HT1080 (cell line): ENCODE data around the gene S100A4. TPM values are rescaled to one million over a fixed set of nuclear protein-coding genes. Genes with fewer than 3 reads are reported as not detected.

ENCODE experiments used
- DNase-seq: peaks from one replicate; pipeline ENCODE4 v3.0.0-alpha.2; 2015; ENCODE audit warnings: low read depth
- total RNA-seq: library from RNA; depleted of rRNA; stranded (reverse); fragments of >200 nt; shearing (Covaris generic); gene quantifications from 2 replicates; pipeline ENCODE4 v1.2.3, GENCODE V29; 2014

S100A4 gene
- total RNA-seq, 1 experiment from 2014 or later: 25.4 TPM

DNA sequence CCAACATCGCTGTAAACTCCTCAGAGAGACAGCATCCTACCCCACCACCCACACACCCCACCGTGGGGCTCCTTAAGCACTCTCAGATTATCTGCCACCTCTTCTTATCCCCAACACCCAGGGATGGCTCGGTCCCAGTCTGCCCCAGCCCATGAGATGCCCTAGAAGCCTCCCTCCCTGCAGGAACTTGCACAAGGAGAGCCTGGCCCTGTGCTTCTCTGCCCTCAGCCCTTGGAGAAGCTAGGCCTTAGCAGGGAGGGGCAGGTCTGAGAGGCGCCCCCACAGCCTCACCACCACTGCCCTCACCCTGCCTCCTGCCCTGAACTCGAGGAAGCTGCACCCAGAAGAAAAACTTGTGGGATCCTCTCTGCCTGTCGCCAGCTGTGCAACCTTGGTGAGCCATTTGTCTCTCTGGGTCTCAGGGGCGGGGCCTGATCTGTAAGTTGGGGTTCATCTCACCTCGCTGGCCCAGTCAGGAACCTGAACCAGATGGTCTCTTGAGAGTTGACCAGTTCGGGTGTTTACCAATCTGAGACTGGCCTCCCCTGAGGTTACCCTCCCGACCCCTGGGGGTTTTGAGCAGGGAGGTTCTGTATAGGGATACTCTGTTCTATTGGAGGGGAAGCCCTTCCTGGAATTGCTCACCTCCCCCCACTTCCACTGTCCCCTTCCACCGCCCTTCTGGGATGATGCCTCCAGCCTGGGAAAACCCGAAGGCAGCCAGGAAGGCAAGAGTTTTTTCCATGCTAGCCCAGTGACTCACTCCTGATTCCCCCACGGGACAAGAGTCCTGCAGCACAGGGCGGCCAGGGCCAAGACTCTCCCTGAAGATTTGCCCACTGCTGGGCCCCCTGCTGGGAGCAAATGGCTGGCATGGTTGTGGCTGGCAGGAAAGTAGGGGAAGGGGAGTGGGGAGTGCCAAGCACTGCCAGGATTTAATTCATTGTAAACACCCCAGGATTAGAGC, 3.4 kb upstream of the S100A4 start, which contains the start of gene S100A3:
S100A3 (minus strand) TSS at position 537 of the 967 bp plus-strand sequence. CDS start 773 bp downstream, outside the sequence.
- DNase-seq: peak; percentile 92

DNA sequence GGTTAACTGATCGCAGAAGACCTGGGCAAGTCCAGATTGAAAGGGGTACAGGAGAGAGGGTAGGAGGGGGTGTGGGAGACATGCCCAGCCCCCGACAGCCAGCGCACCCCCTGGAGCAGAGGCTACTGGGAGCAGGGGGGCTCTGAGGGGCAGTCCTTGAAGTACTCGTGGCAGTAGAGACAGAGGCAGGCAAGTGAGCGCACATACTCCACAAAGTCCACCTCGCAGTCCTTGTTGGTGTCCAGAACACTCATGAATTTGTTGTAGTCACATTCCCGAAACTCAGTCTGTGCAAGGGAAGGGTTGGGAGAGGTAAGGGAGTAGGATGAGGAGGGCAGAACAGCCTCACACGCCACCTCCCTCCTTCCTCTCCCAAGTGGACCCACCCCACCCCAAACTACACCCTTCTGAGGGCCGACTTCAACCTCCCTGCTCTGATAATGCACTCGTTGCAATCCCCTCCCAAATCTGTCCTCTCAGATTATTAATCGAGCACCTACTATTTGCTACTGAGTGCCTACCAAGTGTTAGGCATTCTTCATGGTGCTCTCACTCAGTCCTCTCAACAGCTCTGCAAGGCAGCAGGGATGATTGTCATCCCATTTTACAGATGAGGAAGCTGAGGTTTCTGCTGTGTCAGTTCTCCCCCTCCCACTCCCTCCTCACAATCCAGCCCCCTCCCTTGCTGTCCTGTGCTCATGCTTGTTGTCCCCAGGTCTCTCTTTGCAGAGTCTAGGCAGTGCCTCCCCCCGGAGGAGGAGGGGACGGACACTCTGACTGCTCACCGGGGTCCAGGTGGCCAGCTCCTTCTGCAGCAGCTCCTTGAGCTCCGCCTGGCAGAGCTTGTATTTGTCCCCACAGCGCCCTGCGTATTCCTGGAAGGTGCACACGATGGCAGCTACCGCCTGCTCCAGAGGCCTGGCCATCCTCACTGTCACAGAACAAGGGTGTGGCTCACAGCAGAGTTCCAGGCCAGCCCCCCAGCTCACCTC, 2.2 kb upstream of the S100A4 start:
- DNase-seq: no peak

DNA sequence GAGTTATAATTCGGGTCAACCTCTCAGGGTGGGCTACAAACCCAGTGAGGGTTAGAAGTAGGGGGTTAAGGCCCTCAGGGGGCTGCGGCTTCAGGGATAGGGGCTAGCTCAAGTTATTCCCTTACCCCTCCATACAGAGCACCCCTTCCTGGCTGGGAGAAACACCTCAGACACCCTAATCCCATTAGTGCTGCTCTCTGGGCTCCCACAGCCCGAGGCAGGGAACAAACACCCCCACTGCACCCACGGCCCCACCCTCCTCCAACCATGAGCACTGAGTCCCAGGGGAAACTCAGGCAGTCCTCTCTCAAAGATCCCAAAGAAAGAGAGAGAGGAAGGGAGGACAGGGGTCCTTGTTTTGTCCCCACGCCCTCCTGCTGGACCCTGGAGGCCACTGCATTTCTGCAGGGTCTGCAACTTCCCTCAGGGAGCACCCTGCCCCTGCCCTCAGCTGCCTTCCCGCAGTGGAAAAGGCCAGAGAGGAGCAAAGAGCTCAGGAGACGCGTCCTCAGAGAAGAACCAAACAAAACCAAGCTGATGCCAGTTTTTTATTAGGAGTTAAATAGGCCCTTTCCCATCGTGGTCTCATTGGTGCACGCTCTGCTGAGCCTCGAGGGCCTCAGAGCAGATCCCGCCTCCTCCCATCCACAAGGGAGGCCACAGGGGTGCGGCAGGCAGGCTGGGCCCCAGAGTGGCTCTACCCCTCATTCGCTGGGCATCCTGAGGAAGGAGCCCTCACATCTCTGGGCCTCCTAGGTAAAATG, 1.4 kb upstream of the S100A4 start:
- DNase-seq: no peak

- DNase-seq: no peak
Observed at GRCh38 chr1:153546371-153546770, 765 bp upstream of the S100A4 start.

DNA sequence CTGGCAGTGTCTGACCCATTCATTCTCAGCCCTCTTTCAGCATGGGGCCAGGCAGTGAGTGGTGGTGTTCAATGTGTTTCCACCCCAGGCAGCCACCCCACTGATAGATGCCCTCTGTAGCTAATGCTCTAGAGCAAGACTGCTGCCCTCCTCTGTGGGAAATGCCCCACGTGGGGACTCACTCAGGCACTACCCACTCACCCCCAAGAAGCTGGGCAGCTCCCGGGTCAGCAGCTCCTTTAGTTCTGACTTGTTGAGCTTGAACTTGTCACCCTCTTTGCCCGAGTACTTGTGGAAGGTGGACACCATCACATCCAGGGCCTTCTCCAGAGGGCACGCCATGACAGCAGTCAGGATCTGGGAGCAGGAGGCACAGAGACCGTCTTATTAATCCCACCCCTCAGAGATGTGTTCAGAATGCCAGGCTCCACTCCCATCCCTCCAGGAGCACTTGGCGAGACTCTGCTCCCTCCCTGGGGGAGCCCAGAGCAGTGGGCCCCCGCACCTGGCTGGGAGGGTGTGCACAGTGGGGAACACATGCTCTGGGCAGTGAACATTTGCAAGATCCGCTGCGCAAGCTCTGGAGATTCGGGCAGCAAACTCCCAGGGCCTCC, 1.0 kb downstream of the S100A4 start:
- no peak for DNase-seq

- no peak for DNase-seq
Observed at GRCh38 chr1:153543736-153544135, 1.9 kb downstream of the S100A4 start.

DNA sequence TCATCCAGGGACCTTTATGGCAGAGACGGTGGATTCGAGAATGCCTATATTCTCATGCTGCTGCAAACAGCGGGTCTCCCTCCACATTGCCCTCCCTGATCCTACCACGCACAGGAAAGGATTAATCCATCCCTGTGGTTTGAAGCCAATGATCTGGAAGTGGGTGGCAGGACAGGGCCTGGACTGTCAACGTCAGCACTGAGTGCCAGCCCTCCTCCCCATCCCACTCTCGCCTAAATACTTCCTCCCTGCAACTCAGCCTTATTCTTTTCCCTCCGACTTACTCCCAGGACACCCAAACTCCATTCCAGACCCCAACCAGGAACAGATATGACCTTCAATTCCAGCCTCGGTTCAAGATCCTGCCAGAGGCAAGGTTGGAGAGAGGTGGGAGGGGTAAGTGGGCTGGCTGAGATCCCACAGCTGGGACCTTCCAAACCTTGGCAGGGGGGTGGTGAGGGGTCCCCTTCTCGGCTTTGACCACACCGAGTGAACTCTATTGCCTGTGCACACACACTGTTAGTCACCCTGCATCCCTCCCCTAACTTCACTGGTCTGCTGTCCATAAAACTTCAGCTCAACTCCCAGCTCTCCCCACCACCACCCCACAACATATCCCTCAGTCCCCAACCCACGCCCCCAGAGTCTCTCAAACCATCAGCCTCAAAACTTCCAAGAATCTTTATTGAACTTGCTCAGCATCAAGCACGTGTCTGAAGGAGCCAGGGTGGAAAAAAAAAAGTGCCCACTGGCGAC, 2.5 kb downstream of the S100A4 start:
- no peak for DNase-seq

DNA sequence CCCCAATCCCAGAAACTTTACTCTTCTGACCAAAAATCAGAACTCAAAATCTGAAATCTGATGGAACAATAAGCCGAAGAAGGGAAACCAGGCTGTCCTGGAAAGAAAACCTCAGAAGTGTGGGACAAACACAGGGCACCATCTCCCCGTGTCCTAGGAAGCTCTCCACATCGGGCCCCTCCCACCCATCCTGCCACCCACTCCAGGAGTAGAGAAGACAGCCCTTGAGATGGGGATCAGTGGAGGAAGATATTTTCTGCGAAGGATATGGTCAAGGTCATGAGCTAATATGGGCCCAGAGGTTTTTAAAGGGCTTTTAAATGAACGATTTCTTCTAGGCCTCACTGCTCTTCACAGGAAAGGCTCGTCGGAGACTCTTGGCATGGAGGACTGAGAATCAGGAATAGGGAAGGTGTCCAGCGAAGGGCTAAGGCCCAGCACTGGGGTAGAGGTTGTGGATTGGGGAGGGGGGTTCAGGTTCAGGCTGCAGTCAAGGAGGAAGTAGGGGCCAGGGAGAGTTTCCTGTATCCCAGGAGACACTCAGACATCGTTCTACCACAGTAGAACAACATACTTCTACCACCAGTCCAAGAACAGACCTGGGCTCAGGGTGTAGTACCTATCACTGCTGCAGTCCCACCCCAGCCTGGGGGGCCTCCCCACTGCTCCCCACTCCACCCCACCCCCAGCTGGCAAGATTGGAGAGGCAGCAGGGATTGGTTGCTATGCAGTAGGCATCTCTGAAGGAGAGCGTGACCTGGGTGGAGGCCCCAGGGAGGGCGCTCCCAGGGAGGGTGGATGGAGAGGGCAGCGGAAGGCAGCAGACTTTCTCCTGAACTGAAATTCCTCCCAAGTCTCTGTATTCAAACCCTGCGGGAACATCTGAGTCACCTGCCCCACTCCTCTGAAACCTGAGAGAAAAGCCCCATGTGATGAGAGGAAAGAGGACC, 3.7 kb downstream of the S100A4 start:
- no peak for DNase-seq

DNA sequence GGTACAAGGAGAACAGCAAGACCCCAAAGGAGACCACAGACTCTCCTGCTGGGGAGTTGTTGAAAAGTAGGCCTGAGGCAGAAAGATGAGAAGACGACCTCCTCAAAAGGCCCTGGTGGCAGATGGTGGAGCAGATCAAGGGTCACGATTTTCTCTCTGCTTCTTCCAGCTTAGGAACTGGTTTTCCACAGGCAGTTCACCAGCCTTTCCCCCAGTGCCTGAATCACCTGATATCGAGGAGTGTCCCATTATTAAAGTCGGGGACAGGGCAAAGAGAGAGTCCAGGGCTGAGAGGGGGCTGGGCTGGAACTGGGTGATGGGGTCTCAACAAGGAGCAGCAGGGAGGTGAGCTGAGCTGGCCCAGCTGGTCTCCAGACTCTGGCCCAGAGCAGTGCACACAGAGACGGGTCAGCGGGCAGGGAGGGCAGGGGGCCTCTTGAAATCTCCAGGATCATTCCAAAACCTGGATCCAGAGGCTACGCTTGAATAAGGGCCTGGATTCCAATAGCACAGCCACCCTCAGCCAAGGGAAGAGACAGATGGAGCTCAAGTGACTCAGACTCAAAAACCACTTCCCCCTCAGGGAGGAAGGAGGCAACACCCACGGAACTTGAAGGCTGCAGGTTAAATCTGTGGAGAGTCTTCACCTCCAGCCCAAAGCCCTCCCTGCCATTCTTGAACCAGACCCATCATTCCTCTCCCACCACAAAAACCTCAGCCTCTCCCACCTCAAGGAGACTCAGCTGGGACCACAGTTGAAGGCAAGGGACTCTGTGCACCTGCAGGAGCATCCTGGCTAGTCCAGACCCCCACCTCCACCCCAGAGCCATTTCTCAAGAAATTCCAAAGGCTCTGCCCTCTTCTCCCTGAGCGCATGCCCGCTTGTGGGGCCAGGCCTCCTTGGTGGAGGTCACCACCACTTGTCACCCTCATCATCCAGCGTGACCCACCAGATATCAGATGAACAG, 4.9 kb downstream of the S100A4 start, which contains the start of gene S100A5:
S100A5 (minus strand) TSS at position 541 of the 968 bp plus-strand sequence. CDS start 743 bp downstream, outside the sequence.
- DNase-seq: peak; percentile 91

DNA sequence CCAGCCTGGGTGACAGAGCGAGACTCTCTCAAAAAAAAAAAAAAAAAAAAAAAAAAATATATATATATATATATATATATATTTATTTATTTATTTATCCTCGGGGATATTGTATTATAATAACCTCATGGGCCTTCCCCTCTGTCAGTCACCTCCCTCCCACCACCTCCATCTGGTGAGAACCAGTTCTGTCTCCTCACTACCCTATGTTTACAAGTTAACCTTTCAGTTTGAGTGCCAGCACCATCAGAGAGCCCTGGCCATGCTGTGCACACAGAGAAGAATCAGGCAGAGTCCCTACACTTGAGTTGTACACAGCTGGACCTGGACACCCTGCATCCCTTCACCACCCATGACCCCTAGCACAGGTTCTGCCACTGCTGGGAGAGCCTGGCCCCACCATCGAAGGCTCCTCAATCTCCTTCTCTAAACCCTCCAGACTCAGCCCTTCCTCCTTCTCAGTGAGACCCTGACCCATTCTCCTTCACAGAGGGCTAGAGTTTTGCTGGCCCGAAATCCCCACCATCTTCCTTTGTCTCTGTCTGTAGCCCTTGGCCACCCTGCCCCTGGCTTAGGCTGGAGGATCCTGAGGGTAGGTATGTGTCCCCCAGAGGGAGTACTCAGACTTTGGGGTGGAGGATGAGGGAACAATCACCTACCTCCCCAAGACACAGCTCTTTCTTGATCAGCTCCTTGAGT, 6.1 kb downstream of the S100A4 start:
- no peak for DNase-seq

DNA sequence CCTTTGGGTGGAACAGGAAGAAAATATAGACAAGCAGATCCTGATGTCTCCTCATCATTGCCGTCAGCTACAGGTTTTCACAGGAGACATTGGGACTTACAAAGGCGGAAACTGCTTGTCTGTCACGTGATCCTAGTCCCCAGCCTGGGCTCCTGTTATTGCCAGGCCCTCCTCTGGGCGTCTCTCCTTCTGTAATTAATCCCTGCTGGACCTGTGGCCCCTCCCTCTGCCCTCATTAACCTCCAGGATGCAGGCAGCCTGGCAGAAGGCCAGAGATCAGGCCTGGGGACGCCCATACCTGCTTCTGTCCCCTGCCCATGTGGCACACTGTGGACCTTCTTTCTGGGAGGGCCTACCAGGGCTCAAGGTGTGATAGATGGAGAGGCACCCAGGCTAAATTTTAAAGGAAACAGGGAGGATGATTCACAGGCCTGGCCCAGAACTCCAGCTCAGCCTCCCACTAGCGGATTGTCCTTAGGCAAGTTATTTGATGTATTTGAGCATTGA, 7.2 kb downstream of the S100A4 start:
- peak; percentile 39 for DNase-seq

DNA sequence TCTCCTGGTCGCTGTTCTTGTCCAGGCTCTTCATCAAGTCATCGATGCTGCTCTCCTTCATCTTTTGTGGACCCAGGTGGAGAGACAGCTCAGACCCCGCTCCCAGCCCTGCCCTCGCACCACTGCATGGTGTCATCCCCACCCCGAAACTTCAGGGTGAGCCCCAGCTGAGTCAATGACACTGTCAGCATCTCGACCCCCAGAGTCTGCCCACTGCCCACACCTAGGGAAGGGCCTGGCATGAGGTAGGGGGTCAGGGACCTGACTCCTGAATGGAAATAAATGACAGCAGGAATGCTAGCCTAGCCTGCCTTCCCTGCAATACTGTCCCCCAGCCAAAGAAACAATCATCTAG, 8.3 kb downstream of the S100A4 start:
- no peak for DNase-seq

DNA sequence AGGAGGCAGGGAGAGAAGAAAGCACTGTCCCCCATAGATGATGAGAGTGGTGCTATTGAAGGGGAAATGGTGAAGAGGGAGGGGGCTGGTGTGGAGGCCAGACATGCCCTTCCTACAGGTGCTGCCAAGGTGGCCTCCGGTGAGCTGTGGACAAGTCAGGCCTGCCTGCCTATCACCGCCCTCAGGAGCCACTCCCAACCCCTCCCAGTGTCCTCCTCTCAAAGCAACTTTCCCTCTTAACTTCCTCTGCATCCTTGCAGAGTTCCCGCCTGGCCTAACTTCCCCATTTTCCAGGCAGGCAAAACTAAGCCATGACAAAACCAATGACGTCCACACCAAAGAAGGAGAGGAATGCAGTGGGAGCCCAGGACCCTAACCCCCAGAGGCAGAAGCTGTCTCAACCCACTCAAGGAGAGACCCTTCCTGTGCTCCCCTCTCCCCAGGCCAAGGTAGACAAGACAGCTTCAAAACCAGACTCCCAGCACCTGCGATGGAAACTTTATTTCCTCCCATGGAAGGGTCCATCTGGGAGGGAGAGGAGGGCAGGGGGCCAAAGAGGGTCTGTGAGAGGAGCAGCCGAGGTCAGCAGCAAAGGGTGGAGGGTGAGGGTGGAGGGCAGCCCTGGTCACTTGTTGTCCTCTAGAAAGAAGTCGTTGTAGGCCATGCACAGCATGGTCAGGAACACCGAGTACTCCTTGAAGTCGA, 8.8 kb downstream of the S100A4 start:
- DNase-seq: peak; percentile 40

DNA sequence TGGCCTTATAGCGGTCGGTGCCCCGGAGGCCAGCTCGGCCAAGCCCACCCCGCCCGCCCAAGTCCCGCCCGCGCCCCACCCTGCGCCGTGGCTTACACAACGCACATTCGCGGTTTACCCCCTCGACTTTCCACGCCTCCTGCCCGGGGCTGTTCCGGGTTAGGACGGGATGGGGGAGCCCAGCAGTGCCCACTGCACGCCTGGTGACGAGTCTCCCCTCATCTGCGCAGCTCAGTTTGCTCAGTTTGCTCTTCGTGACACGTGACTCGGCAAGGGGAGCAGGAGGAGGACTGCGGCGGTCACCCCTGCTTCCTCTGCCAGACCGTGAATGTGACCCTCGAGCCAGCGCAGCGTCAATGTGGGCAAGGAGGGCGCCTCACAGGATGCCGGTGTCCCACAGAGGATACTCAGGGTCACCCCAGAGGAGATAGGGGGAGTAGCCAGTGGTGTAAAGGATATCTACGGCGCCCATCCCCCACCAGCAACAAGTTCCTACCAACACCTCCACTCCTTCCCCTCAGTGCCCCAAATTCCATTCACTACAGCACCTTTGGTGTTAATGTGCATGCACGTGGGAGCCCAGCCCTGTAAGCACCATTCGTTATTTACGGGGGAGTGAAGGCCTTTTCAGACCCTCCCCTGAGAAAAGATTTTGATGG, 9.5 kb downstream of the S100A4 start:
- peak; percentile 96 for DNase-seq
